Activated CD4-positive, alpha-beta T cell treated with anti-CD3 and anti-CD28 coated beads, Interleukin-2, amount 50 U/mL, for 16 hours (primary cell): Measurements from ENCODE around the gene EPB41L4B.
A peak's percentile ranks its signal among the peaks of the same experiment; 100 is the strongest.

Source experiments
- DNase-seq: peaks from one replicate; pipeline ENCODE4 v3.0.0-alpha.2; 2020

EPB41L4B gene

DNA sequence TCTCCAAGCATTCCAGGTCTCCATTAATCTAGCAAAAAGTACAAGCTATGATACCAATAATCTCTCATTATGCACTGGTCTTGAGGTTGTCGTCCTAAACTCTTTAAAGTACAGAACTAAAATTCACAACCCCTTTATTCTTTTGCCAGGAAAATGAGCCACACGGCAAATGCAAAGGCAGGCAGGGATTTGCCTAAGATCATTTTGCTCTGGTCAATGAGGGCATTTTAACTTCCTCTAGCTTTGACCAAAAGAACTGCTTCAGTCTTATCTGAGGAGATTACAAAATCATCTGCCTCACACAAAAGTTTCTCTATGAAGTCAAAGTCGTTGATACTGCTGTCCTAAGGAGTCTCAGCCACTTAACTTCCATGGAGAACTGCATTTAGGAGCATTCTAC is 51.8 kb downstream of the EPB41L4B start:
- DNase-seq, result no peak

GRCh38 chr9:109267555-109267954 is 53.3 kb downstream of the EPB41L4B start:
- DNase-seq, result no peak

DNA sequence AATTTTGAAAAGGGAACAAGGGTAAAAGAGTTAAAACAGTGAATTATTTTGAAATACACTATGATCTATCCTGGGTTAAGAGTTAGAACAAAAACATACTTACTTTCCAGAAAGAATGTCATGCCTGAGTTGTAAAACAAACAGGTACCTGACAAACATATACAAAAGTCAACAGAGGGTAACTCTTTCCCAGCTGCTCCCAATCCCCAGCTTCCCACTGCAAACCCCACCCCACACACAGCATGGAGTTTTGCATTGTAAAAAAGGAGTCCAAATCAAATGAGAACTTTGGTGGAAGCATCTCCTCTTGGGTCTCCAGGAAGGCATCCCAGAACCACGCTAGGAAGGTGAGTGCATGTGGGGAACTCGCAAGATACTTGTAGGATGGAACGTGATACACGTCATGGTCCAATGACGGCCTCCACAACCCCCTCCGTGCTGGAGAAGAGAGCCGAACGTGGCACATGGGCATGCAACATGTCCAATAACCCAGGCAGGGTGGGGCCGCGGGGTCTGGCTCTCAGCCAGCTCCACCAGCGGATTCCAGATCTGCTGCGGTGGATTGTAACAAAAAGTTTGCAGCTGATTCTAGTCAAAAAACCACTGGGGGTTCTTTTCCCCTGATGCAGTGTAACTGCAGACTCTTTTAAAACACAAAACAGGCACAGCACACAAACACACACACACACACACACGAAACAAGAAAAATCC is 55.8 kb downstream of the EPB41L4B start:
- no peak for DNase-seq

DNA sequence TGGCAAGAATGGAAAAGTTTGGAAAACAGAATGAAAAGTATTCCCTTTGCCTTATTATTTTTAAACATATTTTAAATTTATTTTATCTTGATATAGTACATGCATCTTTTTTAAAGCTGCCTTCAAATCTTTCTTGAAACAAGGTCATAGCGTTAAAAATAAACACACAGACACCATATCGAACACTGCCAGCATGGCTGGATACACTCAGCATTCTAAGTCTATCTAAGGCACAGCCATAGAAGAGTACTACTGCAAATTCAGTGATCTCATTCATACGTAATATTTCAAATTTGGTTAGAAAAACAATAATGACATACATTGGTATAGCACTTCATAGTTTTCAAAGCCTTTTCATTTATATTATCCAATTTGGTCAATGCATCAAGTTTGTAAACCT is 57.5 kb downstream of the EPB41L4B start:
- DNase-seq, result no peak

- no peak for DNase-seq
Observed at GRCh38 chr9:109258481-109259302, 62.2 kb downstream of the EPB41L4B start.

DNA sequence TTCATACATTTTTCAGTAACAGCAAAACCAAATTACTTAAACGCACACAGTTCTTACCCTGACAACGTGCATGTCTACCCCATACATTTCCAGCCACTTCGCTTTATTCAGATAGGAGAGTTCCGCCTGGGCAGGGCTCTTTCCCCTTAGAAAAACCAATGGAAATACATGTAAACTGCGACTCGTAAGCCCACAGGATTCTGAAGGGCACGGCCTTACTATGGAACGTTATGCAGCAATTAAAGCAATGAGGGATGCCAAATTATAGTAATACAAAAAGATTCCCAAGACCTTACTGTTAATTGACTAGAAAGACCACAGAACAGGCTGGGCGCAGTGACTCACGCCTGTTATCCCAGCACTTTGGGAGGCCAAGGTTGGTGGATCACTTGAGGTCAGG is 64.5 kb downstream of the EPB41L4B start:
- no peak for DNase-seq

DNA sequence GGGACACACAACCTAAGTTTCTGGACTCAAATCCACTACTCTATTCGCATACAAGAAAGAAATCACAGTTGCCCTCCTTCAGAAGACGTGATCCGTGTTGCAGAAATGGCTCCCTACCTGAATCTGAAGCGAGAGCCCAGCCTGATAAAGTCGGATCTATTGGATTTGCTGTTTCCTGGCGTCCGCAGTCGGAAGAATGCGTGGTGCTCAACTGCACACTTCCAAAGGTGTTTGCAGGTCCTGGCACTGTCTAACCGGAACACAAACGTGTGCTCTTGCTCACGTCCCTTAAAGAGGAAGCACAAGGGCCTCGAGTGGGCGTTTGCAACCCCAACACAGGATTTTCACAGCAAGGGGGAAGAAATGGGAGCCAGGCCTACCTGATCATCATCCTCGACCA is 65.5 kb downstream of the EPB41L4B start:
- DNase-seq, result no peak

GRCh38 chr9:109254317-109254716 is 66.5 kb downstream of the EPB41L4B start:
- no peak for DNase-seq

GRCh38 chr9:109253637-109254284 is 67.1 kb downstream of the EPB41L4B start:
- no peak for DNase-seq

DNA sequence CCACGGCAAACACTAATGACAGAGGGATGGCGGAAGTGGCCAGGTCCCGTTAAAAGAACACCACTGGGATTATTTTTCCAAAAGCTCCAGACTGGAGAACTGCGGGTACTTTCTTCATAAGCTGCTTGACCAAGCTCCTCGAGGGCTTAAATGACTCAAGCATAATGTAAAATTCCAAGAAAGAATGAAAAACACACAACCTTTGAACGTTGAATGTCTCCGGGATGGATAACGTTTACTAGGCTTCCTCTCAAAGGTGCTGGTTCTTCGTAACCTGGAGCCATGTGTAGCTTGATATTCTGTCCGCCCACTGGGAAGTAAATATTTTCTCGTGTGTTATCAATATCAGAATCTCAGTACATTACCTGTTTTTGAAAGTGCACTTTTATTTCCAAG is 67.6 kb downstream of the EPB41L4B start:
- DNase-seq, result no peak

DNA sequence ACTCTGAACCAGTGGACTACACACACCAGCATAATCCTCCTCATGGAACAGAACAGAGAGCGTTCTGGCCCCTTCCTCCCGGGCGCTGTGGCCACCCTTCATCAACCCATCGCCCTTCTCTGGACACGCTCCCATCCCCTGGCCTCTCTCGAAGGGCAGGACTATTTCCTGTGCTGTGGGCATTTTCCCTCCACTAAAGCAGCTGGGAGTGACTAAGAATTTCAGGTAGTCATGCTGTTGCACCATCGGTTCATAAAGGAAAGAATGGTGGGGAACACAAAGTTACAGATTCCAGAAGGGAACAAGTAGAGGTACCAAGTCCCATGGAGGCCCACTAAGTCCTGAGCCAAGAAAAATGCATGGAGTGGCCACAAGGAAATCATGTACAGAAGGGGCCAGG is 68.6 kb downstream of the EPB41L4B start:
- no peak for DNase-seq

DNA sequence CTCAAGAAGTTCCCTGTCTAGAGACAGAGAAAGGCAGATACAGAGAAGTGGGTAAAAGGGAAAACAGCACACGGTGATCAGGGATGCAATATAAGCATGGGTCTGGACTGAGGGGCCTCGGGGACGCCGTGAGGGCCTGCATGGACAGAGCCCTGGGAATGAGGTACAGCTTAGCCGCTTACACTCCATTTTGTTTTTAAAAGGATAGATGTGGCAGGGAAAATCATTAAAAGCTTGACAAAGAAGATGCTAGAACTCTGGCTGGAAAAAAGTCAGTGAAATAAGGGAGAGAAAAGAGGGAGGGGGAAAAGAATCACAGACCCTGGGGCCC is 69.1 kb downstream of the EPB41L4B start:
- DNase-seq, result no peak

DNA sequence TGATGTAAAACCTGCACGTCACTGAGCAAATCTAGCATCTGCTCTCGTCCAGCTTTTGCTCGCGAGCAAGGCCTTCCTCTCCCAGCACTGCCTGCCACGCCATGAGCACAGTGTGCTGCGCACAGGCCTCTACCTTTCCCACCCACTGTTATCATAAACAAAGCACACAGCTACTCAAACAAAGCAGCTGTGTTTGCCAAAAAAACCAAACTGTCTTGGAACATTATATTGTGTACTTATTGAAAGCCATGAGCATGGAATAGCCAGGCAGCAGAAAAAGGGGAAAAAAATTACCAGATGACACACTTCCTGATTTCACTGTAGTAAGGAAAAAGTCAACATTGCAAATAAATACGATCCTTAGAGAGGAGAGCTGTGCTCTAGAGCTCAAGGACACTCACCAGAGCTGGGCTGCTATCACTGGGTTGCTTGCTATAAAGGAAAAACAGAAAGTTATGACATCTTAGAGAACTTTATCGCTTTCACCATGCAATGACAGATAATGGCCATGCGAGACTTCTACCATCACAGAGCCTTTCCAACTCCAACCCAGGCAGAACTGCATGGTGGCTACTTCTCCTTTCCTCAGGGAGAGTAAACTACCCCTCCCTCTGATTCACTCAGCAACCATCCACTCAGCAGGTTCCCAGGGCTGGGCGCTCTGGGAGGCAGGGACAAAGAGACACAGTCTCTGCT is 69.6 kb downstream of the EPB41L4B start:
- DNase-seq, result no peak

- DNase-seq, result no peak
Observed at GRCh38 chr9:109250771-109251079, 70.1 kb downstream of the EPB41L4B start.

DNA sequence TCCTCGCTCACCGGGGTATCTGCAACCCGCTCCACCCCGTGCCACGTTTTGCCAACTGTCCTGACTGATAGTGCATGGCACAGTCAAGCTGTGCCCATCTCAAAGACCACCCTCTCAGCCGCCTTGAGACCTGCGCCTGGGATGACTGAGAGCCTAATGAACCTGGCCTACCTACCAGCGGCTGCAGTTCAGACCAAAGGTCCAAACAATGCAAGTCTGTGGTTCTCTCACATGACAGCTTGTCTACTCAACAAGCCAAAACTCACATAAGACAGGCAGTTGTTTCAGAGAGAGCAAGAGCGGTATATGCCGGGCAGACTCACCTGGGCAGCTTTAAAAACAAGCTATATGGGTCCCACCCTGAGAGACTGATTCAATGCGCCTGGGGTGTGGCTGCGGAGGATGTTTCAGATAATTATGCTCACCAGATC is 70.5 kb downstream of the EPB41L4B start:
- DNase-seq, result no peak

DNA sequence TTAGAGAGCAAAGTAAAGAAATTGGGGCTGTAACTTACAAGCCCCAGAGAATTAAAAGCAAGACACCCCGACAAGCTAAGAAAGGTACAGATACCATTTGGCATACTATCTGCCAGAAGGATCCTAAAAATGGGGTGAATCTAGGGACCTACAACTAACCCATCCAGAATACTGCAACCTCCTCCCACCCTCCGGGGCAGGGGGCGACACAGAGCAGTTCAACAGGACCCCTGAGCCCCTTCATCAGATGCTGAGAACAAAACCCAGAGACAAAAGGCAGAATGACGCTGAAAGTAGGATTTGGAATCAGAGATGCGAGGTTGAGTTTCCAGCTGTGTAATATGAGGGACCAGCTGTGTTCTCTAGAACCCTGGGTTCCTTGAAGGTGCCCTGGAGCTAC is 71.2 kb downstream of the EPB41L4B start:
- DNase-seq, result no peak

- no peak for DNase-seq
Observed at GRCh38 chr9:109248133-109248581, 72.7 kb downstream of the EPB41L4B start.

- no peak for DNase-seq
Observed at GRCh38 chr9:109247228-109247627, 73.6 kb downstream of the EPB41L4B start.

DNA sequence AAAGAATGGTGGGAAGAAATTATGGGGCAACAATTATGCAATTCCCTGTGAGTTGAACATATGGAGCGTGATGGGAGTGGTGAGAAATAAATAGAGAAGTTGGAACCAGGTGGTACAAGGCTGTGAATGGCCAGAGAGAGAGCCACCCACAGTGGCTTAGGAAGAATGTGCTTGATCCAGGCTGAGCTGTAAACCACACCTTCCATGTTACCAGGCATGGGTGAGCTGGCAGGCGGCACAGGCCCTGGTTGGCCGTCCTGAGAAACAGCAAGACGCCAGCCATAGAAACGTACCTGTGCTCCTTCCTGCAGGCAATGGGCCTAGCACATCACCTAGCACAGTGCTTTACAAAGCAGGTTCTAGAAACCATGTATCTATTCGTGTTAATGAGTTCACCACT is 74.3 kb downstream of the EPB41L4B start:
- no peak for DNase-seq

GRCh38 chr9:109245310-109245897 is 75.5 kb downstream of the EPB41L4B start:
- DNase-seq, result no peak

DNA sequence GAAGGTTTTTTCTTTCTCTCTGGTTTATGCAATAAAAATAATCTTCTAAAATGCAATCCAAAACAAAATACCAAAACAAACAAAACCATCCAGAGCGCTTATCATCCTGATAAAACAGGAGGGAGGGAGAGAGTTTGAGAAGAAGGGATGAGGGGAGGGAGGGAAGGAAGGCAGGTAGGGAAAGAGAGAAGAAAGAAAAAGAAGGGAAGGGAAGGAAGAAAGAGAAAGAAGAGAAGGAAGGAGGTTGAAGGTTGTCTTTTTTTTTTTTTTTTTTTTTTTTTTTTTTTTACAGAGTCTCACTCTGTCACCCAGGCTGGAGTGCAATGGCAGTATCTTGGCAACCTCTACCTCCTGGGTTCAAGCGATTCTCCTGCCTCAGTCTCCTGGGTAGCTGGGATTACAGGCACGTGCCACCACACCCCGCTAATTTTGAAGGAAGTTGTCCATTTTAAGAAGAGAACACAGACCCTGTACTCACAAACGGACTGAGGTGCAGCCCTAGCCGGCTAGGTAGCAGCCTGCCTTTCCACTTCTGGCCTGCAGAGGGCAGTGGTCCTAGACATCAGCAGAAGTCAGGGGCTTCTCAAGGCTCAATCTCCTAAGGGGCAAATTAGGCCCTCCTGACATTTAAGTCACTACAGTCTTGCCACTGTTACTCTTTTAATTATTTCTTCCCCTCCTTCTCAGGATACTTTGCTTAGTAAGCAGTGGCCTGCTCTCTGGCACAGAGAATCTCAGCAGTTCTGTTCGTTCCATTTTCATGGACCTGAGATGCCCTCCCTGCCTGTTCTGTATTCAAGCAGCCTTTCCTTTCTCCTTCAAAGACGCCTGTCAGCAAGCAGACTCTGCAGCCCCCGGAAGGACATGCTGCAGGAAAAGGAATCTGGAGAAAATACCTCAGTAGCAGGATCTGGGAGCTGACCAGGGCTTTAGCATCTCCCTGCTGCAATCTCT is 76.4 kb downstream of the EPB41L4B start:
- DNase-seq, result peak; percentile 70

DNA sequence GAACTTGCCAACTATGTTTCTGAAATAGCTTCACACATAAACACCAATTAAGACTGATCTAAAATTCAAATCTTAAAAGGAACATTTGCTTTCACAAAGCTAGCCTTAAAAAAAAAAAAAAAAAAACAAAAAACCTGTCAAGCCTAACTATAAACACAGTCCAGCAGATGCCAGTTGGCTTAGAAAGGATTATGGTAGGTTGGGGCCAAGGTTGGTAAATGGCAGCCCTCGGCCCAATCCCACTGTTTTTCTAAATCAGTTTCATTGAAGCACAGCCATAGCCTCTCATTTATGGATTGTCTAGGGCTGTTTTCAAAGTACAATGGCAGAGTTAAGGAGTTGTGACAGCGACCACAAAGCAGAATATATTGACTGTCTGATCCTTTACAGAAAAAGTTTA is 78.1 kb downstream of the EPB41L4B start:
- no peak for DNase-seq
